Testis (tissue), 2 donors: ENCODE results near the gene HLA-C.

ENCODE experiments used
- CTCF ChIP-seq, 3 experiments: fragments of 450-650 bp in 2 of 3; fragments of 200-600 bp in 1 of 3; sonication (generic) in 1 of 3; IDR thresholded peaks; one replicate each; pipeline ENCODE4 v1.5.1; 2016 to 2019; ENCODE audit warnings: antibody characterized with exemption in 3 of 3, mild to moderate bottlenecking in 2 of 3, moderate library complexity in 1 of 3
- POLR2A ChIP-seq: fragments of 450-650 bp; IDR thresholded peaks from one replicate; pipeline ENCODE4 v1.6.1; 2017; ENCODE audit warnings: antibody characterized with exemption, mild to moderate bottlenecking, moderate library complexity

GRCh38 chr6:31266567-31267360 is 5.1 kb downstream of the HLA-C start:
- TF ChIP-seq CTCF (IDR thresholded peaks at IDR 0.05): no peak
- TF ChIP-seq POLR2A: no peak
